HG02852 (cell line): ENCODE results near the gene TLL2.

Experiments
- ATAC-seq: cut with Tn5 transposase; IDR thresholded peaks from one replicate; pipeline ENCODE4 v1.9.1; 2021; ENCODE audit warnings: mild to moderate bottlenecking, moderate library complexity; ENCODE audit not compliant: unreplicated experiment

Gene TLL2

GRCh38 chr10:96367470-96367869, 146.3 kb downstream of the TLL2 start:
- no peak for ATAC-seq

- no peak for ATAC-seq
Measured at GRCh38 chr10:96366508-96366907, 147.2 kb downstream of the TLL2 start.

- no peak for ATAC-seq
Measured at GRCh38 chr10:96365571-96365970, 148.2 kb downstream of the TLL2 start.

GRCh38 chr10:96360766-96361165, 153.0 kb downstream of the TLL2 start:
- ATAC-seq, result no peak

GRCh38 chr10:96360331-96360730, 153.4 kb downstream of the TLL2 start:
- no peak for ATAC-seq

- no peak for ATAC-seq
Measured at GRCh38 chr10:96359616-96360015, 154.1 kb downstream of the TLL2 start.

GRCh38 chr10:96358851-96359540, 154.7 kb downstream of the TLL2 start, which contains the start of gene OPALIN:
Gene OPALIN, minus strand, starts transcription at chr10:96359002. Its CDS starts 106 bp downstream, at chr10:96358896.
- ATAC-seq, result no peak

GRCh38 chr10:96357038-96357620, 156.6 kb downstream of the TLL2 start:
- no peak for ATAC-seq

- no peak for ATAC-seq
Measured at GRCh38 chr10:96352582-96352981, 161.1 kb downstream of the TLL2 start.

GRCh38 chr10:96352027-96352426, 161.7 kb downstream of the TLL2 start:
- ATAC-seq, result no peak

- no peak for ATAC-seq
Measured at GRCh38 chr10:96346295-96346694, 167.4 kb downstream of the TLL2 start.

GRCh38 chr10:96345222-96345621, 168.5 kb downstream of the TLL2 start:
- no peak for ATAC-seq

- no peak for ATAC-seq
Measured at GRCh38 chr10:96344178-96344577, 169.5 kb downstream of the TLL2 start.

GRCh38 chr10:96342402-96342801, 171.3 kb downstream of the TLL2 start:
- ATAC-seq, result no peak

- peak; percentile 47 for ATAC-seq
Measured at GRCh38 chr10:96341219-96342182, 172.2 kb downstream of the TLL2 start.

GRCh38 chr10:96339956-96340904, 173.5 kb downstream of the TLL2 start:
- ATAC-seq, result peak; percentile 62

GRCh38 chr10:96339383-96339782, 174.3 kb downstream of the TLL2 start:
- ATAC-seq, result no peak

GRCh38 chr10:96338279-96338925, 175.3 kb downstream of the TLL2 start:
- no peak for ATAC-seq

- ATAC-seq, result no peak
Measured at GRCh38 chr10:96337106-96337505, 176.6 kb downstream of the TLL2 start.
